GM12878 (cell line): ENCODE results near the gene CAMK2A.

Experiments
- FOXK2 ChIP-seq: fragments of 450-650 bp; IDR thresholded peaks from 2 replicates; pipeline ENCODE4 v1.6.1; 2017; ENCODE audit warnings: mild to moderate bottlenecking, moderate library complexity
- POLR2A ChIP-seq: IDR thresholded peaks from 2 replicates; pipeline ENCODE4 v1.6.1; 2011; ENCODE audit warnings: low read depth, mild to moderate bottlenecking, low read length
- POLR2AphosphoS2 ChIP-seq: IDR thresholded peaks from 2 replicates; pipeline ENCODE4 v1.6.1; 2011; ENCODE audit warnings: low read depth, mild to moderate bottlenecking, low read length, improper control_type of control experiment, moderate library complexity
- TF ChIP-seq, protein P1 (sequence below), 3 experiments: IDR thresholded peaks in 2 of 3; conservative IDR thresholded peaks in 1 of 3; 2 replicates each; pipeline ENCODE4 v1.5.1; 2011; ENCODE audit warnings: low read depth in 3 of 3, low read length in 3 of 3, mild to moderate bottlenecking in 3 of 3, control low read depth in 2 of 3, moderate library complexity in 2 of 3, inconsistent platforms in 1 of 3, mixed read lengths in 1 of 3; ENCODE audit not compliant: control insufficient read depth in 2 of 3, insufficient read depth in 1 of 3; ENCODE audit errors: extremely low read depth in 1 of 3
- TF ChIP-seq, protein P2 (sequence below): fragments of 450-650 bp; IDR thresholded peaks from 2 replicates; pipeline ENCODE4 v1.6.1; 2018; ENCODE audit warnings: borderline replicate concordance, mild to moderate bottlenecking; ENCODE audit not compliant: partially characterized antibody

DNA sequence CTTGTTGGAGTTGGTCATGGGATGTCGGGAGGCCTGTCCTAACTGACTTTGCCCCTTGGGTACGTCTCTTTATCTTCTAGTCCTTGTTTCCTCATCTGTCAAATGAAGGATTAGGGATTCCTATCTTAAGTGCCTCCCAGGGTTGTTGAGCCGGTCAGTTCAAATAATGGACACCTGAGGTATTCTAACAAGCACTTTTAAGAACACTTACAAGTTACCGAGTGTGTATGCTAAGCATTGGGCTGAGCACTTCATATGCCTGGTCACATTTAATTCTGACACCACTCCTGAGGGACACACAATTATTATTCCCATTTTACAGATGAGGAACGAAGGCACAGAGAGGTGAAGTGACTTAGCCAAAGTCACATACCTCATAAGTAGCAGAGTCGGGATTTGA, 37.1 kb downstream of the CAMK2A start:
- TF ChIP-seq POLR2AphosphoS2: no peak
- TF ChIP-seq FOXK2: no peak
- no peak for TF ChIP-seq POLR2A
- TF ChIP-seq, protein P1, sequence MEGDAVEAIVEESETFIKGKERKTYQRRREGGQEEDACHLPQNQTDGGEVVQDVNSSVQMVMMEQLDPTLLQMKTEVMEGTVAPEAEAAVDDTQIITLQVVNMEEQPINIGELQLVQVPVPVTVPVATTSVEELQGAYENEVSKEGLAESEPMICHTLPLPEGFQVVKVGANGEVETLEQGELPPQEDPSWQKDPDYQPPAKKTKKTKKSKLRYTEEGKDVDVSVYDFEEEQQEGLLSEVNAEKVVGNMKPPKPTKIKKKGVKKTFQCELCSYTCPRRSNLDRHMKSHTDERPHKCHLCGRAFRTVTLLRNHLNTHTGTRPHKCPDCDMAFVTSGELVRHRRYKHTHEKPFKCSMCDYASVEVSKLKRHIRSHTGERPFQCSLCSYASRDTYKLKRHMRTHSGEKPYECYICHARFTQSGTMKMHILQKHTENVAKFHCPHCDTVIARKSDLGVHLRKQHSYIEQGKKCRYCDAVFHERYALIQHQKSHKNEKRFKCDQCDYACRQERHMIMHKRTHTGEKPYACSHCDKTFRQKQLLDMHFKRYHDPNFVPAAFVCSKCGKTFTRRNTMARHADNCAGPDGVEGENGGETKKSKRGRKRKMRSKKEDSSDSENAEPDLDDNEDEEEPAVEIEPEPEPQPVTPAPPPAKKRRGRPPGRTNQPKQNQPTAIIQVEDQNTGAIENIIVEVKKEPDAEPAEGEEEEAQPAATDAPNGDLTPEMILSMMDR (IDR thresholded peaks at IDR 0.05 in 2 of 3, conservative IDR thresholded peaks at IDR 0.05 in 1 of 3; ENCODE audit: control insufficient read depth in 2 of 3, extremely low read depth in 1 of 3, insufficient read depth in 1 of 3, low read depth in 3 of 3, low read length in 3 of 3): no peak
- TF ChIP-seq, protein P2, sequence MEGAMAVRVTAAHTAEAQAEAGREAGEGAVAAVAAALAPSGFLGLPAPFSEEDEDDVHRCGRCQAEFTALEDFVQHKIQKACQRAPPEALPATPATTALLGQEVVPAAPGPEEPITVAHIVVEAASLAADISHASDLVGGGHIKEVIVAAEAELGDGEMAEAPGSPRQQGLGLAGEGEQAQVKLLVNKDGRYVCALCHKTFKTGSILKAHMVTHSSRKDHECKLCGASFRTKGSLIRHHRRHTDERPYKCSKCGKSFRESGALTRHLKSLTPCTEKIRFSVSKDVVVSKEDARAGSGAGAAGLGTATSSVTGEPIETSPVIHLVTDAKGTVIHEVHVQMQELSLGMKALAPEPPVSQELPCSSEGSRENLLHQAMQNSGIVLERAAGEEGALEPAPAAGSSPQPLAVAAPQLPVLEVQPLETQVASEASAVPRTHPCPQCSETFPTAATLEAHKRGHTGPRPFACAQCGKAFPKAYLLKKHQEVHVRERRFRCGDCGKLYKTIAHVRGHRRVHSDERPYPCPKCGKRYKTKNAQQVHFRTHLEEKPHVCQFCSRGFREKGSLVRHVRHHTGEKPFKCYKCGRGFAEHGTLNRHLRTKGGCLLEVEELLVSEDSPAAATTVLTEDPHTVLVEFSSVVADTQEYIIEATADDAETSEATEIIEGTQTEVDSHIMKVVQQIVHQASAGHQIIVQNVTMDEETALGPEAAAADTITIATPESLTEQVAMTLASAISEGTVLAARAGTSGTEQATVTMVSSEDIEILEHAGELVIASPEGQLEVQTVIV: no peak
